SK-N-SH (cell line): ENCODE measurements around the gene PRDM11. TPM values are rescaled to one million over a fixed set of nuclear protein-coding genes. Genes with fewer than 3 reads are reported as not detected.
A peak's percentile ranks its signal among the peaks of the same experiment; 100 is the strongest.

Experiments
- CTCF ChIA-PET: fragments of 300-600, 350-600 bp; formaldehyde crosslinking; extraction: SDS; loops from one replicate; lab custom pipeline; 2021; lab: Yijun Ruan, JAX
- POLR2A ChIA-PET: fragments of 350-600 bp; sonication (Branson Sonifier 250); formaldehyde crosslinking; extraction: SDS; loops from one replicate; lab custom pipeline; 2020; ENCODE audit warnings: antibody characterized with exemption, inconsistent platforms; lab: Yijun Ruan, JAX
- DNase-seq: peaks from one replicate; pipeline ENCODE4 v3.0.0; 2012
- H2AFZ ChIP-seq: fragments of 200-600 bp; sonication (generic); 2 replicates; pipeline ENCODE4 v1.8.1; 2016; ENCODE audit warnings: antibody characterized with exemption, mild to moderate bottlenecking, low read depth
- H3F3A ChIP-seq: fragments of 200-600 bp; sonication (generic); replicated peaks from 2 replicates; pipeline ENCODE3; 2016; ENCODE audit warnings: antibody characterized with exemption, mild to moderate bottlenecking; ENCODE audit not compliant: insufficient read depth
- H3K27ac ChIP-seq, 2 experiments: fragments of 200-500 bp in 1 of 2; fragments of 200-600 bp in 1 of 2; sonication (Bioruptor generic) in 1 of 2; sonication (generic), shearing (Covaris generic) in 1 of 2; 2 replicates each; pipeline versions ENCODE4 v1.5.1 to v1.6.1; 2014 to 2016; ENCODE audit warnings: low read depth in 2 of 2, inconsistent platforms in 1 of 2, low read length in 1 of 2, mild to moderate bottlenecking in 1 of 2, mixed read lengths in 1 of 2
- H3K27me3 ChIP-seq: fragments of 200-600 bp; sonication (generic), shearing (Covaris generic); 2 replicates; pipeline ENCODE4 v1.6.1; 2016; ENCODE audit warnings: mixed run types; ENCODE audit not compliant: insufficient read depth
- H3K36me3 ChIP-seq, 2 experiments: fragments of 200-500 bp in 1 of 2; fragments of 200-600 bp in 1 of 2; sonication (Bioruptor generic) in 1 of 2; sonication (generic) in 1 of 2; replicated peaks in 1 of 2; 2 replicates each; pipeline versions ENCODE3 to v1.5.1; 2014 to 2016; ENCODE audit warnings: low read length in 1 of 2, mild to moderate bottlenecking in 1 of 2; ENCODE audit not compliant: insufficient read depth in 2 of 2, control insufficient read depth in 1 of 2
- H3K4me1 ChIP-seq, 2 experiments: fragments of 200-500 bp in 1 of 2; fragments of 200-600 bp in 1 of 2; sonication (Bioruptor generic) in 1 of 2; sonication (generic), shearing (Covaris generic) in 1 of 2; 2 replicates each; pipeline versions ENCODE4 v1.5.1 to v1.6.1; 2014 to 2016; ENCODE audit warnings: low read depth in 1 of 2, low read length in 1 of 2, mixed run types in 1 of 2; ENCODE audit not compliant: insufficient read depth in 2 of 2, control insufficient read depth in 1 of 2
- H3K4me2 ChIP-seq: fragments of 200-600 bp; sonication (generic), shearing (Covaris generic); 2 replicates; pipeline ENCODE4 v1.6.1; 2017; ENCODE audit warnings: mixed run types
- H3K4me3 ChIP-seq, 2 experiments: fragments of 200-500 bp in 1 of 2; fragments of 200-600 bp in 1 of 2; sonication (Bioruptor generic) in 1 of 2; sonication (generic), shearing (Covaris generic) in 1 of 2; 2 replicates each; pipeline versions ENCODE4 v1.5.1 to v1.8.1; 2014 to 2016; ENCODE audit warnings: low read depth in 2 of 2, inconsistent platforms in 1 of 2, low read length in 1 of 2, mild to moderate bottlenecking in 1 of 2, mixed read lengths in 1 of 2, moderate library complexity in 1 of 2
- H3K79me2 ChIP-seq: fragments of 200-600 bp; sonication (generic); 2 replicates; pipeline ENCODE4 v1.8.1; 2017; ENCODE audit warnings: mild to moderate bottlenecking; ENCODE audit not compliant: insufficient read depth
- H3K9ac ChIP-seq: fragments of 200-600 bp; sonication (generic); 2 replicates; pipeline ENCODE4 v1.6.1; 2017; ENCODE audit warnings: mixed run types
- H3K9me2 ChIP-seq: fragments of 200-600 bp; sonication (generic); 2 replicates; pipeline ENCODE4 v1.6.1; 2017; ENCODE audit warnings: mixed run types
- H3K9me3 ChIP-seq: fragments of 200-600 bp; sonication (generic); 2 replicates; pipeline ENCODE4 v1.6.1; 2017; ENCODE audit warnings: mixed run types, mild to moderate bottlenecking, moderate library complexity
- H4K20me1 ChIP-seq: fragments of 200-600 bp; sonication (generic); 2 replicates; pipeline ENCODE4 v1.6.1; 2017; ENCODE audit warnings: mild to moderate bottlenecking, mixed run types; ENCODE audit not compliant: insufficient read depth
- CHD2 ChIP-seq: fragments of 150-350 bp; IDR thresholded peaks from 2 replicates; pipeline ENCODE4 v1.6.1; 2018; ENCODE audit warnings: low read length; ENCODE audit not compliant: partially characterized antibody
- EZH2phosphoT487 ChIP-seq: fragments of 200-600 bp; sonication (generic); IDR thresholded peaks from 2 replicates; pipeline ENCODE4 v1.6.1; 2017; ENCODE audit warnings: low read depth, mixed run types, mild to moderate bottlenecking, antibody characterized with exemption, moderate library complexity, borderline replicate concordance
- FOXJ3 ChIP-seq: sonication (generic); formaldehyde crosslinking; IDR thresholded peaks from 2 replicates; pipeline ENCODE4 v1.5.1; 2020; ENCODE audit warnings: mild to moderate bottlenecking, missing genetic modification reagents
- GABPA ChIP-seq: IDR thresholded peaks from 2 replicates; pipeline ENCODE4 v1.4.0; 2012; ENCODE audit warnings: low read depth, mild to moderate bottlenecking
- GATA2 ChIP-seq: sonication (generic); formaldehyde crosslinking; IDR thresholded peaks from 2 replicates; pipeline ENCODE4 v1.5.0; 2020; ENCODE audit warnings: mild to moderate bottlenecking, missing genetic modification reagents
- JUND ChIP-seq: IDR thresholded peaks from 2 replicates; pipeline ENCODE4 v1.4.0; 2012
- MEF2A ChIP-seq: IDR thresholded peaks from 2 replicates; pipeline ENCODE4 v1.4.0; 2012; ENCODE audit warnings: low read depth, borderline replicate concordance
- MXI1 ChIP-seq: IDR thresholded peaks from 2 replicates; pipeline ENCODE4 v1.6.1; 2012; ENCODE audit warnings: mild to moderate bottlenecking, low read depth, low read length, improper control_type of control experiment
- RAD21 ChIP-seq: IDR thresholded peaks from 2 replicates; pipeline ENCODE4 v1.6.1; 2012; ENCODE audit warnings: mild to moderate bottlenecking, low read length
- REST ChIP-seq: IDR thresholded peaks from 2 replicates; pipeline ENCODE4 v1.6.1; 2012; ENCODE audit warnings: mild to moderate bottlenecking, low read depth, low read length, moderate library complexity
- SMC3 ChIP-seq: IDR thresholded peaks from 2 replicates; pipeline ENCODE4 v1.6.1; 2012; ENCODE audit warnings: low read depth, low read length, improper control_type of control experiment
- TAF1 ChIP-seq: IDR thresholded peaks from 2 replicates; pipeline ENCODE4 v1.6.1; 2012; ENCODE audit warnings: low read depth, mild to moderate bottlenecking, low read length, moderate library complexity, borderline replicate concordance
- TCF12 ChIP-seq: IDR thresholded peaks from 2 replicates; pipeline ENCODE4 v1.4.0; 2012
- USF1 ChIP-seq: IDR thresholded peaks from 2 replicates; pipeline ENCODE4 v1.4.0; 2012; ENCODE audit warnings: low read depth, borderline replicate concordance
- USF2 ChIP-seq: fragments of 150-350 bp; IDR thresholded peaks from 2 replicates; pipeline ENCODE4 v1.6.1; 2017; ENCODE audit warnings: antibody characterized with exemption, low read length, low read depth, borderline replicate concordance
- ZBTB33 ChIP-seq: IDR thresholded peaks from 2 replicates; pipeline ENCODE4 v1.4.0; 2012; ENCODE audit warnings: low read depth, borderline replicate concordance
- WGBS: methylation state at CpG from one replicate; pipeline ENCODE4 v1.1.6; 2017; ENCODE audit warnings: low lambda C conversion rate; 5-methylcytosine and 5-hydroxymethylcytosine counted together
- polyA plus RNA-seq, 3 experiments: library from polyadenylated mRNA; depleted of rRNA; stranded (reverse); fragments of >200 nt; gene quantifications; 2 replicates each; pipeline ENCODE4 v1.2.3, GENCODE V29; 2012

PRDM11 gene
- polyA plus RNA-seq, 1 of the 3 experiments (the other 2 are of a cell fraction): 4.5 TPM

GRCh38 chr11:45180848-45181192 lies 34.4 kb downstream of the PRDM11 start (continued):
- TF ChIP-seq GABPA: no peak
- TF ChIP-seq USF1: no peak

- H4K20me1 ChIP-seq: no peaks in the 10 kb centered on the region
- H3K27ac ChIP-seq: no peak overlapping the region; a peak in 1 of 4 replicates
- TF ChIP-seq MXI1: no peak
- no peak for TF ChIP-seq TCF12
- TF ChIP-seq USF2: no peak
- TF ChIP-seq FOXJ3 (CRISPR knock-in tag): no peak
- no peak for TF ChIP-seq TAF1
- TF ChIP-seq GATA2 (CRISPR knock-in tag): no peak
- no peak for TF ChIP-seq CHD2
- no peak for TF ChIP-seq RAD21
- TF ChIP-seq MEF2A: no peak
- TF ChIP-seq SMC3: no peak
- TF ChIP-seq REST: no peak
- TF ChIP-seq ZBTB33: no peak
- no peak for TF ChIP-seq JUND
- no peak for TF ChIP-seq EZH2phosphoT487
- no peaks in the 10 kb centered on the region for H3K27me3 ChIP-seq
- POLR2A ChIA-PET: interaction anchor here (1.5 kb wide), 1 partner anchor 34 kb away, joined by 4 read pairs; the partner anchor contains the start of gene PRDM11
- WGBS: 87% methylated on average over 15 of the region's 25 CpGs
- CTCF ChIA-PET: interaction anchor here (0.6 to 1.7 kb wide), 4 partner anchors 12 to 154 kb away, joined by 3 to 6 read pairs (median 4); no protein-coding TSS in a partner anchor
- peak overlapping the region; percentile 61 for H3K9ac ChIP-seq
- H3F3A ChIP-seq: peaks cover 7% of the 10 kb centered on the region
- peaks cover 3% of the 10 kb centered on the region in 2 experiments for H3K36me3 ChIP-seq
- no peaks in the 10 kb centered on the region for H3K9me3 ChIP-seq
- DNase-seq: peak; percentile 36
- peak overlapping the region; percentile 76; the same call in 1 of the 2 replicates for H3K4me2 ChIP-seq
- H2AFZ ChIP-seq: peak overlapping the region; percentile 80
- peaks cover 15 to 21% of the 10 kb centered on the region in 2 experiments; a peak in 3 of 4 replicates for H3K4me1 ChIP-seq
- peak overlapping the region; percentile 44 to 54 for H3K4me3 ChIP-seq
- no peaks in the 10 kb centered on the region for H3K9me2 ChIP-seq
- H3K79me2 ChIP-seq: no peaks in the 10 kb centered on the region
Measured at GRCh38 chr11:45181193-45181888, 34.9 kb downstream of the PRDM11 start.
